HepG2 (cell line): ENCODE measurements around the gene HSDL1.

ENCODE experiments used
- EZH2 ChIP-seq: conservative IDR thresholded peaks from 2 replicates; pipeline ENCODE4 v1.6.1; 2012; ENCODE audit warnings: mild to moderate bottlenecking, low read depth, low read length, moderate library complexity
- MTF2 ChIP-seq: sonication (generic); formaldehyde crosslinking; IDR thresholded peaks from 2 replicates; pipeline ENCODE4 v1.5.0; 2020; ENCODE audit warnings: missing genetic modification reagents, borderline replicate concordance
- TF ChIP-seq, protein P1 (sequence below), 2 experiments: sonication (generic) in 1 of 2; formaldehyde crosslinking in 1 of 2; IDR thresholded peaks; 2 replicates each; pipeline versions ENCODE4 v1.4.0 to v1.6.1; 2018 to 2020; ENCODE audit warnings: missing genetic modification reagents in 2 of 2, borderline replicate concordance in 1 of 2, low read depth in 1 of 2, mild to moderate bottlenecking in 1 of 2, missing biosample characterization in 1 of 2

GRCh38 chr16:84166796-84167695, 22.1 kb upstream of the HSDL1 start:
- TF ChIP-seq EZH2 (no peak), MTF2 (CRISPR knock-in tag) (no peak)
- TF ChIP-seq, protein P1, sequence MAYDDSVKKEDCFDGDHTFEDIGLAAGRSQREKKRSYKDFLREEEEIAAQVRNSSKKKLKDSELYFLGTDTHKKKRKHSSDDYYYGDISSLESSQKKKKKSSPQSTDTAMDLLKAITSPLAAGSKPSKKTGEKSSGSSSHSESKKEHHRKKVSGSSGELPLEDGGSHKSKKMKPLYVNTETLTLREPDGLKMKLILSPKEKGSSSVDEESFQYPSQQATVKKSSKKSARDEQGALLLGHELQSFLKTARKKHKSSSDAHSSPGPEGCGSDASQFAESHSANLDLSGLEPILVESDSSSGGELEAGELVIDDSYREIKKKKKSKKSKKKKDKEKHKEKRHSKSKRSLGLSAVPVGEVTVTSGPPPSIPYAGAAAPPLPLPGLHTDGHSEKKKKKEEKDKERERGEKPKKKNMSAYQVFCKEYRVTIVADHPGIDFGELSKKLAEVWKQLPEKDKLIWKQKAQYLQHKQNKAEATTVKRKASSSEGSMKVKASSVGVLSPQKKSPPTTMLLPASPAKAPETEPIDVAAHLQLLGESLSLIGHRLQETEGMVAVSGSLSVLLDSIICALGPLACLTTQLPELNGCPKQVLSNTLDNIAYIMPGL (CRISPR knock-in tag; IDR thresholded peaks at IDR 0.05; ENCODE audit: borderline replicate concordance in 1 of 2, low read depth in 1 of 2), result no peak
